ENCODE data around the gene MINDY4.

The MINDY4 gene

DNA sequence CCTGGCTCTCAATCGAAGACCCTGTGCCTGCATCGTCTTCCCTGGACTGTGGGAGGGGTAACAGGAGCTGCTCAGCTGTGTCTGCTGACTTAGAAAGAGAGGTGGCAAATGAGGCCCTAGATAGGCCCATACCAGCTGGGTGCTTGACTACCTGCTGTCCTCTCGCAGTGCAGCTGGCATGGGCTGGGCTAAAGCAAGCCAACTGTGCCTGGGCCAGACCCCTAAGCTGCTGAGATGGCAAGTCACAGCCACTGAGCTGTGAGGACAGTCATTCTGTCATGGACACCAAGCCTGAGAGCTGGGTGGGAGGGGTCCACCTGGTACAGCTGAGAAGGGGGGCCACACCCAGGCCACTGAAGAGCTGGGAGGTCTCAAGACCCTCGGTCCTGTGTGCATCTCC lies 94.6 kb downstream of the MINDY4 start:
- no peaks in the 10 kb centered on the region for H3K27me3 Mint-ChIP-seq (ENCODE audit: low read depth)
- H3K9me3 Mint-ChIP-seq, result no peaks in the 10 kb centered on the region
- H3K4me1 Mint-ChIP-seq, result peaks cover 35% of the 10 kb centered on the region
- H3K27ac Mint-ChIP-seq, result no peak overlapping the region
- H3K4me3 Mint-ChIP-seq, result no peak overlapping the region
- TF ChIP-seq, protein P1, sequence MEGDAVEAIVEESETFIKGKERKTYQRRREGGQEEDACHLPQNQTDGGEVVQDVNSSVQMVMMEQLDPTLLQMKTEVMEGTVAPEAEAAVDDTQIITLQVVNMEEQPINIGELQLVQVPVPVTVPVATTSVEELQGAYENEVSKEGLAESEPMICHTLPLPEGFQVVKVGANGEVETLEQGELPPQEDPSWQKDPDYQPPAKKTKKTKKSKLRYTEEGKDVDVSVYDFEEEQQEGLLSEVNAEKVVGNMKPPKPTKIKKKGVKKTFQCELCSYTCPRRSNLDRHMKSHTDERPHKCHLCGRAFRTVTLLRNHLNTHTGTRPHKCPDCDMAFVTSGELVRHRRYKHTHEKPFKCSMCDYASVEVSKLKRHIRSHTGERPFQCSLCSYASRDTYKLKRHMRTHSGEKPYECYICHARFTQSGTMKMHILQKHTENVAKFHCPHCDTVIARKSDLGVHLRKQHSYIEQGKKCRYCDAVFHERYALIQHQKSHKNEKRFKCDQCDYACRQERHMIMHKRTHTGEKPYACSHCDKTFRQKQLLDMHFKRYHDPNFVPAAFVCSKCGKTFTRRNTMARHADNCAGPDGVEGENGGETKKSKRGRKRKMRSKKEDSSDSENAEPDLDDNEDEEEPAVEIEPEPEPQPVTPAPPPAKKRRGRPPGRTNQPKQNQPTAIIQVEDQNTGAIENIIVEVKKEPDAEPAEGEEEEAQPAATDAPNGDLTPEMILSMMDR (IDR thresholded peaks at IDR 0.05; ENCODE audit: unreplicated experiment in 3 of 3), result no peak
- H3K36me3 Mint-ChIP-seq (ENCODE audit: low read depth), result no peaks in the 10 kb centered on the region

DNA sequence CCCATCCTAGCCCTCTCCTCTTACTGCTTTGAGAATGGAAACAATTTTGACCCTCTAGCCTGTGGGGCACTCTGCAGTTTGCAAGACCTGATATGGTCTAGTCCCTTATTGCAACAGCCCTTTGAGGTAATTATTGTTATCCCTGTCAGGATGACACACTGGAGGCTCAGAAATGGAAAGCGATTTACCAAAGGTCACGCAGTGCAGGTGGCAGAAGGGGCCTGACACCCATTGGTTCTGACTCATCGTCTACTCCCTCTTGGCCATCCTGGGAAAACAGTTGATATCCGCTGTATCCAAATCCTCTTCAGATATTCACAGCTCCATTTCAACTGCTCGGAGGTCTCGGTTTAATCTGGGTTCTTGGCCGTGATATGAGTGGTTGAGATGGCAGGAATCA lies 95.7 kb downstream of the MINDY4 start:
- H3K36me3 Mint-ChIP-seq (ENCODE audit: low read depth), result no peaks in the 10 kb centered on the region
- TF ChIP-seq, protein P1 (IDR thresholded peaks at IDR 0.05; ENCODE audit: unreplicated experiment in 3 of 3), result no peak
- no peak overlapping the region for H3K4me3 Mint-ChIP-seq
- peak overlapping the region in 2 of 3 experiments; percentile 37 to 63 for H3K27ac Mint-ChIP-seq
- no peaks in the 10 kb centered on the region for H3K9me3 Mint-ChIP-seq
- peaks cover 35% of the 10 kb centered on the region for H3K4me1 Mint-ChIP-seq
- no peaks in the 10 kb centered on the region for H3K27me3 Mint-ChIP-seq (ENCODE audit: low read depth)

DNA sequence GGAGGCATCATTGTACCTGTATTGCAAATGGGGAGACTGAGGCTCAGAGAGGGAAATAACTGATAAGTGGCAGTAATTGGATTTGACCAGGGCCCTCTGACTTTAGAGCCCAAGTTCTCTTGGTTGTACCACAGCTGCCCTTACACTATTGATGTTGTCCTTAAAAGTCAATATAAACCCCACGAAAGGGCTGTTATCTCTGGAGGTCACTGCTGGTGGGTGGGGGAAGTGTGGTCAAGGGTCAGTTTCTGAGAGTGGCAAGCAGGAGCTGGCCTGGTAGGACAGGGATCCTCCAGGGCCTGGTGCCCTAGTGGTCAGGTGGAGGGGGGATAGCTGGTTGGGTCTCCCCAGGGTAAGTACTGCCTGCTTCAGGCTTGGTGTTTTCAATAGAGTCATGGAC lies 96.3 kb downstream of the MINDY4 start:
- Mint-ChIP-seq H3K9me3 (no peaks in the 10 kb centered on the region), H3K4me1 (peaks cover 35% of the 10 kb centered on the region), H3K27me3 (ENCODE audit: low read depth) (no peaks in the 10 kb centered on the region), H3K36me3 (ENCODE audit: low read depth) (no peaks in the 10 kb centered on the region), H3K27ac (peak overlapping the region in 2 of 3 experiments; percentile 9 to 37), H3K4me3 (no peak overlapping the region)
- TF ChIP-seq, protein P1 (IDR thresholded peaks at IDR 0.05; ENCODE audit: unreplicated experiment in 3 of 3), result no peak

DNA sequence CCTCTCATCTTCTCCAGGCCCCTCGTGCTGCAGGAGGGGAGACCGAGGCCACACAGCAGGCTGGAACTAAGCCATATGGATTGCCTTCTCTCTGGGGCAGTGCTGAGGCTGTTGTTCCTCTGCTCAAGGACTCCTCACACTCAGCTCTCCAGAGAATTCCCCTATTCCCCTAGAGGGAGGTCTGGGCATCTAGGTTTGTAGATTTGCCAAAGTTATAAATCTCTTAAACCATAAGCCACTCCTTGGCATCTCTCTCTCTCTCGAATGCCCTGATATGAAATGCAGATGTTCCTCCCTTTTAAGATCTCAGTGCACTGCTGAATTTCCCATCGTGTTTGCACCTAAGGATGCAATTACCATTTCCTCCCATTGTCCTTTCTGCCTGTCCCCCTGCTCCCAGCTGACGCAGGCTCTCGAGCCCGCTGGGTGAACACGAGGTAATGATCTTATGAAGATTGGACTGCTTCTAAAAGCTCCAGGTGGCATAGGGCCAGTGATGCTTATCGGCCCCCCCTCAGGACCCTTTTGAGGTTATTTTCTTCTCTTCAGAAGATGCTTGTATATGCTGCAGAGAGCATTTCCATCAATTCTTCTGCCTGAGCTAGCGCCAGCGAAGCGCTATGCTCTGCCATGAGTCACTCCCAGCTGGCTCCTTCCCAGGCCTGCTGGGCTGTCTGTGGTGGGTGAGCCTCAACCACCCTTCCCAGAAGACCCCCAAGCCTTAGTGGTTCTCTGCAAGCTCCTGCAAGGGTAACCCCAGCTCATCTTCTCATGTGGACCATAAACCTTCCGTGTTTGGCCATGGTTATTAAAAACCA lies 98.8 kb downstream of the MINDY4 start:
- Mint-ChIP-seq H3K27ac (peak overlapping the region in 1 of 3 experiments; percentile 32), H3K4me1 (peaks cover 20% of the 10 kb centered on the region), H3K27me3 (ENCODE audit: low read depth) (no peaks in the 10 kb centered on the region), H3K9me3 (no peaks in the 10 kb centered on the region), H3K4me3 (no peak overlapping the region), H3K36me3 (ENCODE audit: low read depth) (peaks cover 6% of the 10 kb centered on the region)
- TF ChIP-seq, protein P1 (IDR thresholded peaks at IDR 0.05; ENCODE audit: unreplicated experiment in 3 of 3), result no peak

DNA sequence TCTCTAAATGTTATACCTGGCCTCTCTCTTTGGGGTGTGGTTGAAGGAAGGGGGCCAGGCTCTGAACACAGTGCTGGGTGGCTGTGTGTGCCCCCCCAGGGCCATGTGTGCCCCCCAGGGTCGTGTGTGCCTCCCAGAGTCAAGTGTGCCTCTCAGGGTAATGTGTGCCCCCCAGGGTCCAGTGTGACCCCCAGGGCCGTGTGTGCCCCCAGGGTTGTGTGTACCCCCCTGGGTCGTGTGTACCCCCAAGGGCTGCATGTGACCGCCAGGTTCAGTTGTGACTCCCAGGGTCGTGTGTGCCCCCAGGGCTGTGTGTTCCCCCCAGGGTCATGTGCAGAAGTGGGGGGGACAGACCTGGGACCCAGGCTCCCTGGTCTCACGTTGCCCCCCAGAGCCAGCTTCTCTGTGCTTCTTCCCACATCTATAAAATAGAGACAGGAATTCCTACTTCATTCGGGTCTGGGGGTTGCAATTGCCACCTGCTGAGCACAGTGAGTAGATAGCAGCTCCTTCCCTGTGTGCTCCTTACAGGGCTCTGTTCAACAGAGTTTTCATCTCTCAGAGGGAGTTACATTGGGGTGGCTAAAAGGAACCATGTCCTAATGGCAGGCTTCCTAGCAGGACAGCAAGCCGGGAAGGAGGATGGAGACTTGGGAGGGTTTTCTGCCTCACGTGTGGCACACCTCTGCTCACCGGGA lies 99.8 kb downstream of the MINDY4 start:
- TF ChIP-seq, protein P1 (IDR thresholded peaks at IDR 0.05; ENCODE audit: unreplicated experiment in 3 of 3), result no peak
- Mint-ChIP-seq H3K27ac (no peak overlapping the region), H3K36me3 (ENCODE audit: low read depth) (peaks cover 15% of the 10 kb centered on the region), H3K9me3 (peaks cover 2% of the 10 kb centered on the region), H3K4me1 (peaks cover 20% of the 10 kb centered on the region), H3K27me3 (ENCODE audit: low read depth) (no peaks in the 10 kb centered on the region), H3K4me3 (no peak overlapping the region)

All from nephron (organoid).